K562 (cell line): Measurements from ENCODE around the gene PIK3CB. TPM values are rescaled to one million over a fixed set of nuclear protein-coding genes. Genes with fewer than 3 reads are reported as not detected.

Experiments used
- ADNP ChIP-seq: fragments of 200-800 bp; sonication (Bioruptor generic); IDR thresholded peaks from 2 replicates; pipeline ENCODE4 v1.6.1; 2016; ENCODE audit warnings: missing genetic modification characterization, missing compliant biosample characterization
- CC2D1A ChIP-seq: fragments of 450-650 bp; IDR thresholded peaks from 2 replicates; pipeline ENCODE4 v1.6.1; 2017; ENCODE audit warnings: mild to moderate bottlenecking
- CREM ChIP-seq: IDR thresholded peaks from 2 replicates; pipeline ENCODE4 v1.6.1; 2014; ENCODE audit warnings: antibody characterized with exemption, low read depth
- E2F5 ChIP-seq: sonication (generic); formaldehyde crosslinking; IDR thresholded peaks from 2 replicates; pipeline ENCODE4 v1.8.0; 2022; ENCODE audit warnings: mild to moderate bottlenecking, missing genetic modification reagents
- ELF1 ChIP-seq: fragments of 200-800 bp; sonication (Bioruptor generic); IDR thresholded peaks from 2 replicates; pipeline ENCODE4 v1.6.1; 2016; ENCODE audit warnings: missing genetic modification characterization, missing compliant biosample characterization
- ESRRB ChIP-seq: fragments of 250-450 bp; sonication (Bioruptor Pico); IDR thresholded peaks from 2 replicates; pipeline ENCODE4 v1.5.0; 2020; ENCODE audit warnings: mild to moderate bottlenecking, moderate library complexity, borderline replicate concordance
- FOXM1 ChIP-seq, 2 experiments: fragments of 450-650 bp in 1 of 2; sonication (generic) in 1 of 2; formaldehyde crosslinking in 1 of 2; IDR thresholded peaks; 2 replicates each; pipeline versions ENCODE4 v1.6.1 to v1.9.0; 2017 to 2022; ENCODE audit warnings: low read depth in 2 of 2, mild to moderate bottlenecking in 2 of 2, missing genetic modification reagents in 1 of 2, moderate library complexity in 1 of 2
- JUND ChIP-seq, 2 experiments: IDR thresholded peaks; 2 replicates in 1 of 2; 3 replicates in 1 of 2; pipeline ENCODE4 v1.6.1; 2011; ENCODE audit warnings: borderline replicate concordance in 2 of 2, low read depth in 2 of 2, low read length in 2 of 2, improper control_type of control experiment in 1 of 2, missing biosample characterization in 1 of 2, missing genetic modification characterization in 1 of 2, missing genetic modification reagents in 1 of 2
- KAT2B ChIP-seq: IDR thresholded peaks from one replicate; pipeline ENCODE4 v1.6.1; 2012; ENCODE audit warnings: low read depth, mild to moderate bottlenecking, control low read depth, inconsistent platforms, low read length, moderate library complexity
- KDM5B ChIP-seq: fragments of 200-600 bp; sonication (generic); IDR thresholded peaks from 2 replicates; pipeline ENCODE4 v1.6.1; 2012; ENCODE audit warnings: low read depth, mild to moderate bottlenecking, moderate library complexity, low read length, control low read depth, inconsistent platforms; ENCODE audit not compliant: insufficient replicate concordance
- MITF ChIP-seq: IDR thresholded peaks from 2 replicates; pipeline ENCODE4 v1.6.1; 2014; ENCODE audit warnings: antibody characterized with exemption
- PML ChIP-seq: IDR thresholded peaks from 2 replicates; pipeline ENCODE4 v1.6.1; 2012; ENCODE audit warnings: low read length, inconsistent platforms
- SOX6 ChIP-seq: fragments of 450-650 bp; IDR thresholded peaks from 2 replicates; pipeline ENCODE4 v1.6.1; 2014; ENCODE audit warnings: mild to moderate bottlenecking
- STAG1 ChIP-seq: sonication (generic); formaldehyde crosslinking; IDR thresholded peaks from 2 replicates; pipeline ENCODE4 v1.5.0; 2020; ENCODE audit warnings: missing genetic modification reagents, borderline replicate concordance
- SUPT5H ChIP-seq: fragments of 450-650 bp; IDR thresholded peaks from 2 replicates; pipeline ENCODE4 v1.6.1; 2016
- TAL1 ChIP-seq: fragments of 450-650 bp; IDR thresholded peaks from 2 replicates; pipeline ENCODE4 v1.6.1; 2016; ENCODE audit warnings: mild to moderate bottlenecking
- TEAD4 ChIP-seq, 2 experiments: sonication (generic) in 1 of 2; formaldehyde crosslinking in 1 of 2; IDR thresholded peaks; 2 replicates each; pipeline versions ENCODE4 v1.6.1 to v1.8.0; 2012 to 2022; ENCODE audit warnings: borderline replicate concordance in 1 of 2, inconsistent platforms in 1 of 2, low read length in 1 of 2, mild to moderate bottlenecking in 1 of 2, missing genetic modification reagents in 1 of 2
- TGIF2 ChIP-seq: sonication (generic); formaldehyde crosslinking; IDR thresholded peaks from 2 replicates; pipeline ENCODE4 v1.8.1; 2022; ENCODE audit warnings: mild to moderate bottlenecking, missing genetic modification reagents, moderate library complexity
- TOE1 ChIP-seq, 2 experiments: fragments of 450-650 bp in 1 of 2; sonication (generic) in 1 of 2; formaldehyde crosslinking in 1 of 2; IDR thresholded peaks; 2 replicates each; pipeline versions ENCODE4 v1.7.1 to v1.8.0; 2016 to 2022; ENCODE audit warnings: borderline replicate concordance in 2 of 2, mild to moderate bottlenecking in 2 of 2, antibody characterized with exemption in 1 of 2, inconsistent platforms in 1 of 2, low read depth in 1 of 2, missing genetic modification reagents in 1 of 2, moderate library complexity in 1 of 2
- YY1 ChIP-seq, 3 experiments: IDR thresholded peaks; 2 replicates each; pipeline ENCODE4 v1.6.1; 2011; ENCODE audit warnings: low read length in 2 of 3, mild to moderate bottlenecking in 2 of 3, moderate library complexity in 2 of 3, borderline replicate concordance in 1 of 3, control low read depth in 1 of 3, low read depth in 1 of 3; ENCODE audit not compliant: insufficient read depth in 3 of 3, insufficient replicate concordance in 2 of 3, control insufficient read depth in 1 of 3, insufficient read length in 1 of 3; ENCODE audit errors: extremely low read depth in 1 of 3
- ZBTB2 ChIP-seq: fragments of 450-650 bp; IDR thresholded peaks from 2 replicates; pipeline ENCODE4 v1.6.1; 2016; ENCODE audit warnings: antibody characterized with exemption
- ZNF23 ChIP-seq: fragments of 250-450 bp; sonication (Bioruptor Pico); IDR thresholded peaks from 2 replicates; pipeline ENCODE4 v1.4.0; 2020; ENCODE audit warnings: mild to moderate bottlenecking
- polyA plus RNA-seq, 8 experiments: library from polyadenylated mRNA; depleted of rRNA in 4 of 8; stranded (reverse) in 5 of 8; unstranded in 3 of 8; fragments of >200 nt; fragmentation: Nextera tagmentation in 2 of 8; fragmentation: Illumina TruSeq in 1 of 8; extraction: Ambion mirVana in 2 of 8; extraction: Trizol in 1 of 8; gene quantifications; 2 replicates each; pipeline versions ENCODE4 v1.2.1 to v1.2.3, GENCODE V29; 2011 to 2014; ENCODE audit warnings: inconsistent platforms in 1 of 8, missing spikeins in 1 of 8
- total RNA-seq, 7 experiments: library from RNA; depleted of rRNA in 6 of 7; stranded (reverse); fragments of >200 nt in 6 of 7; fragmentation: Illumina TruSeq in 2 of 7; extraction: Trizol in 2 of 7; gene quantifications; 2 replicates each; pipeline versions ENCODE4 v1.2.1 to v1.2.3, GENCODE V29; 2011 to 2021; ENCODE audit warnings: low replicate concordance in 1 of 7

The PIK3CB gene
- total and polyA plus RNA-seq, 9 of the 15 experiments (the other 6 are each of a cell fraction or from before 2014, with no cell fraction given) = 15.3 to 62.6 (median 28.3) TPM

- TF ChIP-seq YY1 (IDR thresholded peaks at IDR 0.05; ENCODE audit: borderline replicate concordance in 1 of 3, control insufficient read depth in 1 of 3, extremely low read depth in 1 of 3, insufficient read depth in 3 of 3, insufficient read length in 1 of 3, insufficient replicate concordance in 2 of 3, low read depth in 1 of 3, low read length in 2 of 3) (peak in 2 of 3 experiments; percentile 42 to 72), JUND (IDR thresholded peaks at IDR 0.05; ENCODE audit: borderline replicate concordance, low read depth, low read length) (peak; percentile 24; the same call in 1 of the 2 replicates), JUND (tag; IDR thresholded peaks at IDR 0.05; ENCODE audit: borderline replicate concordance, low read depth, low read length) (no peak), MITF (no peak), CC2D1A (0 out of 2 replicates have a peak, but pooled peaks have one; percentile 48), SOX6 (peak; percentile 36; the same call in 1 of the 2 replicates), PML (peak; percentile 53; the same call in 1 of the 2 replicates), TEAD4 (IDR thresholded peaks at IDR 0.05; ENCODE audit: low read length) (peak; percentile 25; the same call in 1 of the 2 replicates), TEAD4 (CRISPR knock-in tag; IDR thresholded peaks at IDR 0.05; ENCODE audit: borderline replicate concordance) (no peak), KAT2B (peak; percentile 93), TOE1 (IDR thresholded peaks at IDR 0.05; ENCODE audit: borderline replicate concordance) (peak; percentile 65; the same call in 1 of the 2 replicates), TOE1 (CRISPR knock-in tag; IDR thresholded peaks at IDR 0.05; ENCODE audit: borderline replicate concordance, low read depth) (0 out of 2 replicates have a peak, but pooled peaks have one; percentile 12), SUPT5H (0 out of 2 replicates have a peak, but pooled peaks have one; percentile 41), E2F5 (CRISPR knock-in tag) (no peak), KDM5B (peak; percentile 20), ELF1 (tag) (peak; percentile 76; the same call in 1 of the 2 replicates), CREM (no peak; the same call in 1 of the 2 replicates), STAG1 (CRISPR knock-in tag) (no peak; the same call in 1 of the 2 replicates), ZBTB2 (peak; percentile 48; the same call in 1 of the 2 replicates), TAL1 (no peak), TGIF2 (no peak), ADNP (tag) (0 out of 2 replicates have a peak, but pooled peaks have one; percentile 35), ZNF23 (CRISPR knock-in tag) (no peak), FOXM1 (IDR thresholded peaks at IDR 0.05; ENCODE audit: low read depth) (no peak), FOXM1 (CRISPR knock-in tag; IDR thresholded peaks at IDR 0.05; ENCODE audit: low read depth) (peak; percentile 19; the same call in 1 of the 2 replicates), ESRRB (CRISPR knock-in tag) (no peak)
Observed at GRCh38 chr3:138833899-138834595, 681 bp downstream of the PIK3CB start (continued).
